HEK293T (cell line): ENCODE results near the gene PLEKHO1.

Source experiments
- BHLHE40 ChIP-seq: fragments of 450-650 bp; IDR thresholded peaks from 2 replicates; pipeline ENCODE4 v1.6.1; 2016; ENCODE audit warnings: mild to moderate bottlenecking, moderate library complexity, borderline replicate concordance
- CTBP1 ChIP-seq: fragments of 450-650 bp; IDR thresholded peaks from 2 replicates; pipeline ENCODE4 v1.6.1; 2016; ENCODE audit warnings: borderline replicate concordance
- FOXA1 ChIP-seq: fragments of 450-650 bp; IDR thresholded peaks from 2 replicates; pipeline ENCODE4 v1.6.1; 2016; ENCODE audit warnings: mild to moderate bottlenecking
- FOXK2 ChIP-seq: fragments of 450-650 bp; IDR thresholded peaks from 2 replicates; pipeline ENCODE4 v1.6.1; 2016; ENCODE audit warnings: mild to moderate bottlenecking
- FOXM1 ChIP-seq: fragments of 450-650 bp; IDR thresholded peaks from 2 replicates; pipeline ENCODE4 v1.6.1; 2017; ENCODE audit warnings: mild to moderate bottlenecking, borderline replicate concordance
- L3MBTL2 ChIP-seq: fragments of 450-650 bp; conservative IDR thresholded peaks from 2 replicates; pipeline ENCODE4 v1.6.1; 2016; ENCODE audit warnings: mild to moderate bottlenecking
- LEF1 ChIP-seq: fragments of 450-650 bp; IDR thresholded peaks from 2 replicates; pipeline ENCODE4 v1.6.1; 2017; ENCODE audit warnings: mild to moderate bottlenecking, borderline replicate concordance
- SP1 ChIP-seq: fragments of 450-650 bp; IDR thresholded peaks from 2 replicates; pipeline ENCODE4 v1.6.1; 2017
- SUZ12 ChIP-seq: fragments of 450-650 bp; IDR thresholded peaks from 2 replicates; pipeline ENCODE4 v1.6.1; 2016; ENCODE audit warnings: mild to moderate bottlenecking
- TARDBP ChIP-seq: fragments of 450-650 bp; IDR thresholded peaks from 2 replicates; pipeline ENCODE4 v1.6.1; 2016
- ZNF384 ChIP-seq: fragments of 450-650 bp; IDR thresholded peaks from 2 replicates; pipeline ENCODE4 v1.6.1; 2016
- TF ChIP-seq, protein P1 (sequence below): fragments of 450-650 bp; IDR thresholded peaks from 2 replicates; pipeline ENCODE4 v1.6.1; 2016

DNA sequence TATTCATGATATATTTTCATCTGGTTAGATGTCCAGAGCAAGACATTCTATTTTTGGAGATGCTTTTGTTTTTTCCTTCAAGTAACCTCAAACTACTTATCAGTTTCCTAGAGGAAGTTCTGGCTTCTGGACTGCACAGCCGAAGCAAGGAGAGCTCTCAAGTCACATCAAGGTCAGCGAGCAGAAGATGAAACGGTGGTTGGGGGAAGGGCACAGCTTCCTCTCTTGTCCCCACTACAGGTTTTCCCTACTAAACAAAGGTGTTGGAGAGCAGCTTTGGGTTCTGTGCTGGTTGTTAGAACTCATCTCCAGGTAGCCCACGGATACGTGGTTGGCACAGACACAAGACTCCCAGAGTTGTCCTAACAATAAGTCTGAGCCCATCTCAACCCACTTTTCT, 5.1 kb upstream of the PLEKHO1 start:
- TF ChIP-seq TARDBP (no peak), BHLHE40 (no peak), LEF1 (no peak), L3MBTL2 (no peak), CTBP1 (no peak), FOXA1 (no peak), FOXM1 (no peak), SUZ12 (no peak), ZNF384 (no peak), SP1 (no peak), FOXK2 (no peak)
- TF ChIP-seq, protein P1, sequence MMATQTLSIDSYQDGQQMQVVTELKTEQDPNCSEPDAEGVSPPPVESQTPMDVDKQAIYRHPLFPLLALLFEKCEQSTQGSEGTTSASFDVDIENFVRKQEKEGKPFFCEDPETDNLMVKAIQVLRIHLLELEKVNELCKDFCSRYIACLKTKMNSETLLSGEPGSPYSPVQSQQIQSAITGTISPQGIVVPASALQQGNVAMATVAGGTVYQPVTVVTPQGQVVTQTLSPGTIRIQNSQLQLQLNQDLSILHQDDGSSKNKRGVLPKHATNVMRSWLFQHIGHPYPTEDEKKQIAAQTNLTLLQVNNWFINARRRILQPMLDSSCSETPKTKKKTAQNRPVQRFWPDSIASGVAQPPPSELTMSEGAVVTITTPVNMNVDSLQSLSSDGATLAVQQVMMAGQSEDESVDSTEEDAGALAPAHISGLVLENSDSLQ: no peak
